Middle frontal gyrus (tissue), 1 donor: ENCODE data around the gene C22orf42.
"Not testable (repeated sequence)": the region's sequence is repeated elsewhere in the genome, so short reads cannot be mapped to it uniquely, and the experiment has no call there.

ENCODE experiments used
- DNase-seq: peaks from one replicate; pipeline ENCODE4 v3.0.0-alpha.2; 2015; ENCODE audit warnings: low spot score; ENCODE audit errors: extremely low spot score

C22orf42 gene, protein sequence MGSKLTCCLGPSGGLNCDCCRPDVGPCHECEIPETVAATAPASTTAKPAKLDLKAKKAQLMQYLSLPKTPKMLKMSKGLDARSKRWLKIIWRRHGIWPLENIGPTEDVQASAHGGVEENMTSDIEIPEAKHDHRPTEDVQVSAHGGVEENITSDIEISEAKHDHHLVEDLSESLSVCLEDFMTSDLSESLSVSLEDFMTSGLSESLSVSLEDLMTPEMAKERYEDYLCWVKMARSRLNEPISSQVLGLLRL

DNA sequence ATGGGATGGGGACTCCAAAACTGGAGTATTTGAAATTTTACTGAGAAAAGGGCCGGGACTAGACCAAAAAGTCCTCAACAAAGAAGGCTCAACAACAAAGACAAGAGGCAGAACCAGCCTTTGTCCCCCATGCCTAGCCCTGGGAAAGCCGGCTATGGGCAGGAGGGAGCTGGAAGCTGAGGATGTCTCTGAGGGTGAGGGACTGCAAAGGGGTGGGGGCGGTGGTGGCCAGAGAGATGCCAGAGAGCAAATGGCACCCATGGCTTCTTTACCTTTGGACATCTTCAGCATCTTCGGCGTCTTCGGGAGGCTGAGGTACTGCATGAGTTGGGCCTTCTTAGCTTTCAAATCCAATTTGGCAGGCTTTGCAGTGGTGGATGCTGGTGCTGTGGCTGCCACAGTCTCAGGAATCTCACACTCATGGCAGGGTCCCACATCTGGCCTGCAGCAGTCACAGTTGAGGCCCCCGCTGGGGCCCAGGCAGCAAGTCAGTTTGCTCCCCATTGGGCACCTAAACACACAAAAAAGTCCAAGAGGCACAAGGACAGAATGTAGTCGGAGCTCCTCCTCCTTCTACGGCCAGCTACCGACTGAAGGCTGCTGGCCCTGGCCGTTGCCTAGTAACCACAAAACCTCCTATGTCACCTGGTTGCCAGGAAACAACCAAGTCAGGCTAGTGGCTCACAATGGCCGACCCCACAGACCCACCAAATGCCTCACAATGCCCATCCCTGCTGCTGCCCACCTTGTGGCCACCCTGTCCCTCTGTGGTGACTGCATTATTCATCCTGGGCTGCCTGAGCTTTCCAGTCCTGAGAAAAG lies at the start of gene C22orf42:
Gene C22orf42, minus strand, starts transcription at position 592 of the 822 bp plus-strand sequence. Its CDS starts 88 bp downstream, at position 504.
- DNase-seq = no peak

DNA sequence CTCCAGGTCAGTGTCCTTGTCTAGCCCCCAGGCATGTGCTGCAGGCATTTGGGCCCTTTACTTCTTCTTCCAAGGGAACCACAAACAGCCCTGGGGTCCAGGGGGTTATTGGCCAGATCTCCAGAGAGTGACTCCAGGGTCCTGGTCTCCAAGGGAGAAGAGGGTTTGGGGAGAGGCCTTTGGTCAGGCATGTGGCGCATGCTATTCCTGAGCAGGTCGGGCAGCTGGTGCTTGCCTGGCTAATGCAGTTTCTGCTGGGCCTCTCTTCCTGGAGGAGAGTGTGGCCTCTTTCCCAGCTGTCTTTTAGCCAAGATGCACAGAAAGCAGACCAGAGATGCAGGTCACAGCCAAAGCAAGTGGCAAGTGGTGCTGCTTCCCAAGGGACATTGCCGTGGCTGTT lies 49.6 kb upstream of the C22orf42 start:
- no peak for DNase-seq

DNA sequence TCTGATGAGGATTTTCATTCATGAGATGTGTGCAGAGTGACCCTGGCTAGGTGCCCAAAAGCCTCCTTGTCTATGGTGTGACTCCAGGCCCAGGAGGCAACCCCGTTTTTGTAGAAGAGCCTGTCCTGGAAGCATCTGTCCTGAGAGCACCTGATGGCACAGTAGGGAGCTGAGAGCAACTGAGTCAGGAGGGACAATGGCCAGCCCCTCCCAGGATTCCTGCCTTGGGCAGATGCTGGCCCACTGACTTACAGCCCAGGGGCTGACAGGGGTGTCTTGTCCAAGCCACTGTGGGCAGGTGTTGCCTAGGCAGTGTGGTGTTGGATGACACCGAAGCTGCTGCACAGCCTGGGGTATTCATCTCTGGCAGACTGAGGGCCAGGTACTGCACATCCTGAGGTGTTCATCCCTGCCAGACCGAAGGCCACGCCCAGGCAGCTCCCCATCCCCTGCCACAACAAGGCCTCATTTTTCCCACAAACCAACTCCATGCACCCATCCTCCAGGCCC lies 48.9 kb upstream of the C22orf42 start:
- DNase-seq = no peak

DNA sequence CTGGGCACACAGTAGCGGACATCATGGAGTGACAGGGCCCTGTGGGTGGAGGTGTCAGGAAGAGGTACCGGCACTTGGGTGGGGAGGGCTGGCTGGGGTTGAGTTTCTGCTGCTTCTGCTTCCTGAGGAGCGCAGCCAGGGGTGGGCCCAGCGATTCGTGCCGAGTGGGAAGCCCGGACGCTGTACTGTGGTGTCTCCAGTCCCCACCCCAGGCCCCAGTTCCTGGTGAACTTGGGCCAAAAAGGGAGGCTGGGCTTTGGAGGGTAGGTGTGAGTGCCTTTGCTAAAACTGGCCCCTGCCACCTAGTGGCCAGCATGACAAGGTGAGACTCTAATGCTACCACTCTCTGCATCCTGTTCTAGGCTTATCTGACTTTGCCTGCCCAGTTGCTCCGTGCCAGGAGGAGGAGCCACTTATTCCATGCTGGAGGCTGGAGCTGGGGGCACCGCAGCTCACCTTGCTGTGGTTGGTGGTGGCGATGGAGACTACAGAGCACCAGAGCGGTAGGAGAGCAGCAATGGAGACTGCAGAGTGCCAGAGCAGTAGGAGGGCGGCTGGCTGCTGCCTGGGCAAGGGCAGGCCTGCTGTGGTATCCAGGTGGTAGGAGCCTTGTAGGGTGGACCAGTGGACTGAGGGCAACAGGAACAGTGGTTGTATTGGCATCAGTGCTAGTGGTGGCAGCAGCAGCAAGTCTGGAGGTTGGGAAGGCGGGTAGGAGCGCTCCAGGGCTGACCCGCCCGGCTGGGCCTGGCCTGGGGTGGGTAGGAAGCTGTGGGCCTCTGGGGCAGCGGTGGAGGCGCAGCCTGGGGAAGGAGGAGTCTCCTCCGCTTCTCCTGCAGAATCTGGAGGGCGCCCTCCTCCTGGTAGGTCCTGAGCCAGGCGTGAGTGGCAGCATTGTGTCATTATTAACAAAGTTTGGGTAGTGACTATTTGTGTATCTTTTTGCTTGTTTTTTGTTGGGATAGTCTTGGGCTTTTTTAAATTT lies 48.0 kb upstream of the C22orf42 start:
- DNase-seq = no peak

DNA sequence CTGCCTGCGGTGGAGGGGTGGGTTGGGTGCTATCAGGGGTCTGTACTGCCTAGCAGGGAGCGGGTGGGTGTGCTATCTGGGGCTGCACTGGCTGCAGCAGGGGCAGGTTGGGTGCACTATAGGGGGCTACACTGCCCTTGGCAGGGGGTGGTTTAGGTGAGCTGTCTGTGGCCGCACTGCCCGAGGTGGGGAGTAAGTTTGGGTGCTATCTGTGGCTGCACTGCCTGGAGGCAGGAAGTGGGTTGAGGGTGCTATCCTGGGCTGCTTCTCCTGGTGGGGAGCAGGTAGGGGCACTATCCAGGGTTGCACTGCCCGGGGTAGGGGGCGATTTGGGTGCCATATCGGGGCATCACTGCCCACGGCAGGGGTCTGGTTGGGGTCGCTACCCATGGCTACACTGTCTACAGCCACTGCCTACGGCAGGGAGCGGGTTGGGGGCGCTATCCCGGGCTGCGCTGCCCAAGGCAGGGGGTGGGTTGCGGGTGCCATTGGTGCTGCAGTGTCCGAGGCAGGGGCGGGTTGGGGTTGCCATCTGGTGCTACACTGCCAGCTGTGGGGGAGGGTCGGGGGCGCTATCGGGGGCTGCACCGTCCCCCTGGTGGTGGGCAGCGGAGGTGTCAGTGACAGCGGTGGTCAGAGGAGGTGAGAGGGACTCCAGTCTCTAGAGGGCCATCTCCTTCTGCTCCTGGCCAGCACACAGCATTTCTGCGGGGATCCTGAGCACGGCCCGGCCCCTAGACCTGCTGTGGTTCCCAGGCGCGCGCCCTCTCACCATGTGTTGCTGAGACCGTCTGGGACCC lies 47.1 kb upstream of the C22orf42 start:
- DNase-seq = no peak

DNA sequence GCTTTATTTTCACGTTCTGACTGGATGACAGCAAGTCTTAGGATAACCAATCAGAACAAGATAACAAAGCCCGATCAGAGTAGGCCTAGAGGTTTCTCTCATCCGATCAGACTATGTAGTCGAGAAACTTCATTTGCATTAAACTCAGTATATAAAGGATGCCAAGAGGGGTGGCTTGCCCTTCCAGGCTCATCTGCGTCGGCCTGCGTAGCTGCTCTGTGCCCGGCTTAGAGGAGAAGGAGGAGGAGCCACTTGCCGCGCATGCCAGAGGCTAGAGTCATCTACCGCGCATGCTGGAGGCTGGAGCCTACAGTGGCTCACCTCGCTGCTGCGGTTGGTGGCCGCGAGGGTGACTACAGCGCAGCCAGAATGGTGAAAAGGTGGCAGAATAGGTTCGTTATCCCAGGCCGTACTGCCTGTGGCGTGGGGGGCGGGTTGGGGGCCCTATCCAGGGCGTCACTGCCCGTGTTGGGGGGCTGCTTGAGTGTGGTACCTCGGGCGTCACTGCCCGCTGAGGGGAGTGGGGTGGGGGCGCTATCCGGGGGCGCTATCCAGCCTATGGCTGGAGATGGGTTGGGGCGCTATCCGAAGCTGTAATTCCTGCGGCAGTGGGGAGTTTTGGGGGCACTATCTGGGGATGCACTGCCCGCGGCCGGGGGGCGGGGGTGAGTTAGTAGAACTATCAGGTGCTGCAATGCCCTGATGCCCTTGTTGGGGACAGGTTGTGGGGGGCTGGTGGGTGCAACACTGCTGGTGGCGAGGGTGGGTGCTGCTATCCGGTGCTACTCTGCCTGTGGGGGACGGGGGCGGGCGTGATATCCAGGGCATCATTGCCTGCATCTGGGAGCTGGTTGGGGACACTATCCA lies 46.0 kb upstream of the C22orf42 start, which contains the start of gene RFPL2:
Gene RFPL2, minus strand, starts transcription at position 218 of the 867 bp plus-strand sequence. CDS start 2,622 bp downstream, outside the sequence.
- no peak for DNase-seq

DNA sequence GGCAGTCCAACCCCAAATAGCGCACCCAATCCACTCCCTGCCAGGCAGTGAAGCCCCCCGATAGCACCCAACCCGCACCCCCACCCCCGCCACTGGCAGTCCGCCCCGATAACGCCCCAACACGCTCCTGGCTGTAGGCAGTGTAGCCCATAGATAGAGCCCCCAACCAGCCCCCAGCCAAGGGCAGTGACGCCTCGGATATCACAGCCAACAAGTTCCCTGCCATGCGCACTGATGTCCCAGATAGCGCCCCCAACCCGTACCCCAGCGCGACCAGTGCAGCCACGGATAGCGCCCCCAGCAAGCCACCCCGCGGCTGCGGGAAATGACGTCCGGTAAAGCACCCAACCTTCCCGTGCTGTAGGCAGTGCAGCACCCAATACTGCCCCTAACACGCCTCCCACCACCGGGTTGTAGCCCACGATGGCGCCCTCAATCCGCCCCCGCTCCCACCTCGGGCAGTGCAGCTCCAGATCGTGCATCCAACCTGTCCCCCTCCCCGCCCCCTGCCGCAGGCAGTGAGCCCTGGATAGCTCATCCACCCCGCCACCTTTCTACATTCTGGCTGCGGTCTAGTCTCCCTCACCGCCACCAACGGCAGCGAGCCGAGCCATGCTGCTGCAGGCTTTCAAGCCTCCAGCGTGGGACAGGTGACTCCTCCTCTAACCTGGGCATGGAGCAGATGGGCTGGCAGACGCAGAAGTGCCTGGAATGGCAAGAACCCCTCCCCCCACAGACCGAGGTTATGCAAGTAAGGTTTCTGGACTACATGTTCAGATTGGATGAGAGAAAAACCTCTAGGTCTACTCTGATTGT lies 45.1 kb upstream of the C22orf42 start:
- no peak for DNase-seq

DNA sequence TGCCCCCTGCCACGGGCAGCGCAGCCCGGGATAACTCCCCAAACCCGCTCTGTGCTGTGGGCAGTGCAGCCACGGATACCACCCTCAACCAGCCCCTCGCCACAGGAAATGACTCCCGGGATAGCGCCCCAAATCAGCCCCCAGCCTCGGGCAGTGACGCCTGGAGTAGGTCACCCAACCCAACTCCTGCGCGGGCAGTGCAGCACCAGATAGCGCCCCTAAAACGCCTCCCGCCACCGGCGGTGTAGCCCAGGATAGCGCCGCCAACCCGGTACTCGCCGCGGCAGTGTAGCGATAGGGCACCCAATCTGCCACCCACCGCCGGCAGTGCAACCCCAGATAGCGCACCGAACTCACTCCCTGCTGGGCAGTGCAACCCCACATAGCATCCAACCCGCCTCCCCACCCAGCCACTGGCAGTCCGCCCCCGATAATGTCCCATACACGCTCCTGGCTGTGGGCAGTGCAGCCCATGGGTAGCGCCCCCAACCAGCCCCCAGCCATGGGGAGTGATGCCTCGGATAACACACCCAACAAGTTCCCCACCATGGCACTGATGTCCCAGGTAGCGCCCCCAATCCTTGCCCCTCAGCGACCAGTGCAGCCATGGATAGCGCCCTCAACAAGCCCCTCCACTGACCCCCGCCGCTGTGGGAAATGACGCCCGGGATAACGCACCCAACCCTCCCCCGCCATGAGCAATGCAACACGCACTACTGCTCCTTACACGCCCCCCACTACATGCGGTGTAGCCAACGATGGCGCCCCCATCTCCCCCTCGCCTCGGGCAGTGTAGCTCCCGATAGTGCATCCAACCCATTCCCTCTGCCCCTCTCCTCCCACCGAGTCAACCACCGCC lies 44.3 kb upstream of the C22orf42 start:
- DNase-seq = no peak

DNA sequence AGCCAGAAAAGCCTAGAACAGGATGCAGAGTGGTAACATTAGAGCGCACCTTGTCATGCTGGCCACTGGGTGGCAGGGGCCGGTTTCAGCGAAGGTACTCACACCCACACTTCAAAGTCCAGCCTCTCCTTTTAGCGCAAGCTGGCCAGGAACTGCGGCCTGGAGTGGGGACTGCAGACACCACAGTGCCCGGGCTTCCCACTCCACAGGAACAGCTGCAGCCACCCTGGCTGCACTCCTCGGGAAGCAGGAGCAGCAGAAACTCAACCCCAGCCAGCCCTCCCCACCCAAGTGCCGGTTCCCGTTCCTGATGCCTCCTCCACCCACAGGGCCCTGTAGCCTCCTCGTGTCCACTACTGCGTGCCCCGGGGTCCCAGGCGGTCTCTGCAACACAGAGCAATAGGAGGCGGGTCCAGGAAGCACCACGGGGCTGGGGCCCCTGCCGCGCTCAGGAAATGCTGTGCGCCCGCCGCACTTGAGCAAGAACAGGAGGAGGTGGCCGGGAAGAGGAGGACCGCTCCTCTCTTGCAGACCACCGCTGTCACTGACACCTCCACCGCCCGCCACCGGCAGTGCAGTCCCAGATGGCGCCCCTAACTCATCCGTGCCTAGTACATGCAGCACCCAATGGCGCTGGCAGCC lies 43.6 kb upstream of the C22orf42 start:
- no peak for DNase-seq

DNA sequence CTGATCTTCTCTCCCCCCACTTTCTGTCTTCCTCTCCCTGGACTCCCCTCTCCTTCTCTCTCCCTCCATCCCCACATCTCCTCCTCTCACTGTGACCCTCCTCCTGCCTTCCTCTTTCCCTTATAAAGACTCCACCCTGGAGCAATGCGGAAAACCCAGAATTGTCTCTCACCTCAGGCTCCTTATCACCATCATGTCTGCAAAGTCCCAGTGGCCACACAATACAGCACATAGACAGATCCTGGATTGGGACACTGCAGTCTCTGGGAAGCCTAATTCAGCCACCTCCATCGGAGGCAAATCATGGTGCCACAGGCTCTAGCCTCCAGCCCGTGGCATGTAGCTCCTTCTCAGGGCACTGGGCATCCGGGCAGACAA lies 43.0 kb upstream of the C22orf42 start:
- no peak for DNase-seq

DNA sequence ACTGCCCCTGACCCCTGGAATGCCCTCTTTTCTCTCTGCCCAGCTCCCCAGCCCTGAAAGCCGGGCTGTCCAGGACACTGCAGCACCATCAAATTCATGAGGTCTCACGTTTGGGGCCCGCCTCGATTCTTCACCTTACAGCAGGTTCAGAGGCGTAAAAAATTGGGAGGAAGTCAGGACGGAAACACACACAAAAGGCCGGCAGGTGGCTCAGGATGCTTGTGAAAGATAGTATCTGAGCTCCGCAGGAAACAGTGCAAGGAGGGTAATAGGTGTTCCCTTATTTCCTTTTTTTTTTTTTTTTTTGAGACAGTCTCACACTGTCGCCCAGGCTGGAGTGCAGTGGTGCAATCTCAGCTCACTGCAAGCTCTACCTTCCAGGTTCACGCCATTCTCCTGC lies 41.6 kb upstream of the C22orf42 start:
- no peak for DNase-seq

DNA sequence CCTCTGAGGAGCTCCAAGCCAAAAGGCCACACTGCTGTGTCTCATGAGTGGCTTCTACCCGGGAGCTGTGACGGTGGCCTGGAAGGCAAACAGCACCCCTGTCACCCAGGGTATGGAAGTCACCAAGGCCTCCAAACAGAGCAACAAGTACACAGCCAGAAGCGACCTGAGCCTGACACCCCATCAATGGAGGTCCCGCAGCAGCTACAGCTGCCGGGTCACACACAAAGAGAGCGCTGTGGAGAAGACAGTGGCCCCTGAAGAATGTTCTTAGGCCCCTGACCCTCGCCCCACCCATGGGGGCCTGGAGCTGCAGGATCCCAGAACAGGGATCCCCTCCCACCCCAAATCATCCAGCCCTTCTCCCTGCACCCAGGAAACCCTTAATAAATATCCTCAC lies 40.9 kb upstream of the C22orf42 start:
- no peak for DNase-seq

DNA sequence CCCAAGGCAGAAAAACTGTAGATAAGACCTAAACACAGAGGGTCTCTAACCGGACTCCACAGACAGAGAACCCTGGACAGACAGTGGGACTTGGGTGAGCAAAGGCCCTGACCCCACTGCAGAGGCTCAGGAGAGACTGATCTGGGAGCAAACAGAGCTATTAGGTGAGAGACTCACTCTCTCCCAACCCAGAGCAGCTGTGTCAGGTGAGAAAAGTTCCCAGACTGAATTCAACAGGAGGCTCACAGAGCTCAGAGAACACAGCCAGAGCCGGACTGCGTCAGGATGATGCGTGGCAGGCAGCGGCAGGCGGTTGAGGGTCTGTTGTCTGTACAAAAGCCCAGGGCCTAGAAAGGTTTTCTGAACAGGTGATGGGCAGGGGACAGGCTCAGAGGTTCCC lies 40.2 kb upstream of the C22orf42 start:
- DNase-seq = no peak

DNA sequence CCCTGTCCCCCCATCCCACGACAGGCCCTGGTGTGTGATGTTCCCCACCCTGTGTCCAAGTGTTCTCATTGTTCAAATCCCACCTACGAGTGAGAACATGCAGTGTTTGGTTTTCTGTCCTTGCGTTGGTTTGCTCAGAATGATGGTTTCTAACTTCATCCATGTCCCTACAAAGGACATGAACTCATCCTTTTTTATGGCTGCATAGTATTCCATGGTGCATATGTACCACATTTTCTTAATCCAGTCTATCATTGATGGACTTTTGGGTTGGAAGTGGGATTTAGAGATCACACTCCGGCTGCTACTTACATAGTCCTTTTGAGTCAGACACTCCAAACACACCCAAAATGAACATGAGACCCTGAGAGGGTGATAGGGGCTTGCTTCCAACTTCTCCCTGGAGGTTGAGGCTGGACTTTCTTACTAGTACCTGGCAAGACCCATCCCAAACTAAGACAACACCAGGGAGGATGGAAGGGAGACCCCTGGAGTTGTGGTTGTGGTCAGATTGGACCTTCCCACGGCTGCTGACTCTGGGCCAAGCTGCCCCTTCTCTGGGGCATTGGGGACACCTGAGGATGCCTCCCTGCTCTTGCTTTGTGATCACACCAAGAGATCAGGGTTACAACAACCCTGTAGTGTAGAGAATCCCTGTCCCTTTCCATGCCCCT lies 38.6 kb upstream of the C22orf42 start:
- not testable (repeated sequence) for DNase-seq

DNA sequence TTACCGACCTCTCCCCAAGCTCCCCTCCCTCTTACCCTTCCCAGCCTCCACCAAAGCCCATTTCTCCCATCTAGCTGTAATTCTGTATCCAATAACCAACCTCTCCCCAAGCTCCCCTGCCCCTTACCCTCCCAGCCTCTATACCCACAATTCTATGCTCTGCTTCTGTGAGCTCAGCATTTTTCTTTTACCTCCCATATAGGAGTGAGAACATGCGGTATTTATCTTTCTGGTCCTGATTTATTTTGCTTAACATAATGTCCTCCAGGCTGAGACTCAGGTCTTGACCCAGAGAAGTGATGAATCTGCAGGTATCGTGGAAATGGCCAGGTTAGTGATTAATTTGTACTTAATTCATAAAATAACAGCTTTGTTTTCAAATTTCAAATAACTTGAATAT lies 36.8 kb upstream of the C22orf42 start:
- not testable (repeated sequence) for DNase-seq

DNA sequence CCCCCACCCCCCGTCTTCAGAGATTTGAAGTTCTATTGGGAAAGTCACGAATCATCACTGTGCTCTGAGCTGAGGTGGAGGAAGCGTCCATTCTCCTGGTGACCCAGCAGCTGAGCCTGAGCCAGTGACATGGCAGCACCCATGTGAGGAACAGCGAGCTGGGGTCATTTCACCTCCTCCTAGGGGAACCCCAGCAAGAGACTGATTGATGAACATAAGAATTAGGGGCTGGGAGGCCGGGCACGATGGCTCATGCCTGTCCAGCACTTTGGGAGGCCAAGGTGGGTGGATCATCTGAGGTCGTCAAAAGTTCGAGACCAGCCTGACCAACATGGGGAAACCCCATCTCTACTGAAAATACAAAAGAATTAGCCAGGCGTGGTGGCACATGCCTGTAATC lies 34.2 kb upstream of the C22orf42 start:
- not testable (repeated sequence) for DNase-seq

DNA sequence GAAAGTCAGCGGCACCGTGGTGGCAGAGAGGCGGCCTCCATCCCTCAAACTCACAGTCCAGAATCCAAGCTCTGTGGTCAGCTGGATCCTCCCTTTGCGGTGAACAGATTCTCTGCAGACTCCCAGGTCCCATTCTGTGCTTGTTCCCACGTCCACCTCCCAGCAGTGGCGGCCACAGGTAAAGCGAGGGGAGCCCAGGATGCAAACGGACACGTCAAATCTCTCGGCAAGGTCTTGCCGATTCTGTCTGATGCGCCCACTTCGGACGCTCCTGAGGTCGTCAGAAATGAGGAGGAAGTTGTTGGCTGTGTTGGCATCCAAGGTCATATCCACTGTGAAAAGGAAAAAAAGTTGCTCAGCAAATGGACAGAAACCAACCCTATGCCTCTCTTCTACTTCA lies 31.9 kb upstream of the C22orf42 start:
- DNase-seq = not testable (repeated sequence)
